ENCODE data around the gene MICAL3.

Gene MICAL3

GRCh38 chr22:17802411-17802810 is 221.9 kb downstream of the MICAL3 start:
- H3K4me3 ChIP-seq (ENCODE audit: severe bottlenecking) = no peak overlapping the region
- peaks cover 31% of the 10 kb centered on the region for H3K36me3 ChIP-seq (ENCODE audit: low read depth)
- no peaks in the 10 kb centered on the region for H3K27me3 ChIP-seq (ENCODE audit: insufficient read depth, poor library complexity, severe bottlenecking)
- DNase-seq (ENCODE audit: low spot score) = no peak
- TF ChIP-seq, protein P1, sequence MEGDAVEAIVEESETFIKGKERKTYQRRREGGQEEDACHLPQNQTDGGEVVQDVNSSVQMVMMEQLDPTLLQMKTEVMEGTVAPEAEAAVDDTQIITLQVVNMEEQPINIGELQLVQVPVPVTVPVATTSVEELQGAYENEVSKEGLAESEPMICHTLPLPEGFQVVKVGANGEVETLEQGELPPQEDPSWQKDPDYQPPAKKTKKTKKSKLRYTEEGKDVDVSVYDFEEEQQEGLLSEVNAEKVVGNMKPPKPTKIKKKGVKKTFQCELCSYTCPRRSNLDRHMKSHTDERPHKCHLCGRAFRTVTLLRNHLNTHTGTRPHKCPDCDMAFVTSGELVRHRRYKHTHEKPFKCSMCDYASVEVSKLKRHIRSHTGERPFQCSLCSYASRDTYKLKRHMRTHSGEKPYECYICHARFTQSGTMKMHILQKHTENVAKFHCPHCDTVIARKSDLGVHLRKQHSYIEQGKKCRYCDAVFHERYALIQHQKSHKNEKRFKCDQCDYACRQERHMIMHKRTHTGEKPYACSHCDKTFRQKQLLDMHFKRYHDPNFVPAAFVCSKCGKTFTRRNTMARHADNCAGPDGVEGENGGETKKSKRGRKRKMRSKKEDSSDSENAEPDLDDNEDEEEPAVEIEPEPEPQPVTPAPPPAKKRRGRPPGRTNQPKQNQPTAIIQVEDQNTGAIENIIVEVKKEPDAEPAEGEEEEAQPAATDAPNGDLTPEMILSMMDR (IDR thresholded peaks at IDR 0.05; ENCODE audit: poor library complexity, severe bottlenecking) = no peak
- H3K9me3 ChIP-seq (ENCODE audit: severe bottlenecking) = no peaks in the 10 kb centered on the region
- no peak for ATAC-seq (ENCODE audit: low read depth)
- peaks cover 7% of the 10 kb centered on the region for H3K4me1 ChIP-seq (ENCODE audit: insufficient read depth, poor library complexity, severe bottlenecking)
- no peak overlapping the region for H3K27ac ChIP-seq (ENCODE audit: poor library complexity, severe bottlenecking)

DNA sequence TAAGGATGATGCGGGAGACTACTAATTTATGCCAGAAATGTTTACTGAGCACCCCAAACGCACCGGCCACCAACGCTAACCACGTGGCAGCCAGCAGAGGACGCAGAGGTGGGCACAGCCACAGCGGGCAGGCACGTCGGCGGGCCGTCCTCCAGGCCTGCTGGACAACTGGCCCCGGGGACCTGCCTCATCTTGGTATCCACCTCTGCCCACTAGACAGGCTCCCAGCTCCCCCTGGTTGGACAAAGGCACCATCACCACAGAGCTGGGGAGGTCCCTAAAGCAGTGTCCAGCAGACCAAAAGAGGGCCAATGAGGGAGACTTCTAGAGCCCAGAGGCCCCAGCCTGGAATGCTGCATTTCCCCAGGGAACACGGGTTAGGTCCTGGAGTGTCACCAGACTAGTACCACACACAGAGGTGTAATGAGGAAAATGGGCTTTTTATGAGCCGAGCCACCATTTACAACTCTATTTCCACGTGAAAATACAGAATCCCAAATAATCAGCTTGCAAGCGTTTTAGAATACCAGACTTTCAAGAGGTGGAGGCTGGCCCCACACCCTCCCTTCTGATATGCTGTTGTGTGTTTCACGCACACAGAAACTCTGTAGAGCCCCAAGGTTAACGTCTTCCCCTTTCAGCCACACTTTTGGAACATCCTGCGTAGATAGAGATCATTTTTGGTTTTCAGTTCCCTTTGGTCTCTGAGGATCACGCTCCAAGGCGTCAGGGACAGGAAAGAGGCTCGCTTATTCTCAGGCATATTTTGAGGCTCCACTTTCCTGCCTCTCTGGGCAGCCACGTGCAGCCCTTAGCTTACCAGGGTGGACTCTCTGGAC is 226.4 kb downstream of the MICAL3 start:
- Histone ChIP-seq H3K36me3 (ENCODE audit: low read depth) (peaks cover 1% of the 10 kb centered on the region), H3K4me1 (ENCODE audit: insufficient read depth, poor library complexity, severe bottlenecking) (no peaks in the 10 kb centered on the region), H3K27me3 (ENCODE audit: insufficient read depth, poor library complexity, severe bottlenecking) (no peaks in the 10 kb centered on the region), H3K27ac (ENCODE audit: poor library complexity, severe bottlenecking) (no peak overlapping the region), H3K4me3 (ENCODE audit: severe bottlenecking) (no peak overlapping the region), H3K9me3 (ENCODE audit: severe bottlenecking) (no peaks in the 10 kb centered on the region)
- TF ChIP-seq, protein P1 (IDR thresholded peaks at IDR 0.05; ENCODE audit: poor library complexity, severe bottlenecking) = no peak
- no peak for DNase-seq (ENCODE audit: low spot score)
- no peak for ATAC-seq (ENCODE audit: low read depth)

- H3K9me3 ChIP-seq (ENCODE audit: severe bottlenecking) = no peaks in the 10 kb centered on the region
- ATAC-seq (ENCODE audit: low read depth) (no peak), DNase-seq (ENCODE audit: low spot score) (no peak)
- TF ChIP-seq, protein P1 (IDR thresholded peaks at IDR 0.05; ENCODE audit: poor library complexity, severe bottlenecking) = no peak
- H3K36me3 ChIP-seq (ENCODE audit: low read depth) = no peaks in the 10 kb centered on the region
- H3K27ac ChIP-seq (ENCODE audit: poor library complexity, severe bottlenecking) = no peak overlapping the region
- H3K27me3 ChIP-seq (ENCODE audit: insufficient read depth, poor library complexity, severe bottlenecking) = no peaks in the 10 kb centered on the region
- H3K4me1 ChIP-seq (ENCODE audit: insufficient read depth, poor library complexity, severe bottlenecking) = no peaks in the 10 kb centered on the region
- no peak overlapping the region for H3K4me3 ChIP-seq (ENCODE audit: severe bottlenecking)
Measured at GRCh38 chr22:17796695-17797094, 227.7 kb downstream of the MICAL3 start.

GRCh38 chr22:17795661-17796548 is 228.5 kb downstream of the MICAL3 start:
- Histone ChIP-seq H3K27me3 (ENCODE audit: insufficient read depth, poor library complexity, severe bottlenecking) (no peaks in the 10 kb centered on the region), H3K27ac (ENCODE audit: poor library complexity, severe bottlenecking) (no peak overlapping the region), H3K4me3 (ENCODE audit: severe bottlenecking) (no peak overlapping the region), H3K4me1 (ENCODE audit: insufficient read depth, poor library complexity, severe bottlenecking) (no peaks in the 10 kb centered on the region), H3K9me3 (ENCODE audit: severe bottlenecking) (no peaks in the 10 kb centered on the region), H3K36me3 (ENCODE audit: low read depth) (no peaks in the 10 kb centered on the region)
- DNase-seq (ENCODE audit: low spot score) (no peak), ATAC-seq (ENCODE audit: low read depth) (no peak)
- TF ChIP-seq, protein P1 (IDR thresholded peaks at IDR 0.05; ENCODE audit: poor library complexity, severe bottlenecking) = no peak
